ENCODE data around the gene KLHDC9. TPM values are rescaled to one million over a fixed set of nuclear protein-coding genes. Genes with fewer than 3 reads are reported as not detected.

Gene KLHDC9
- total and polyA plus RNA-seq, 12 donors = 5.2 to 28.1 (median 19.6) TPM

DNA sequence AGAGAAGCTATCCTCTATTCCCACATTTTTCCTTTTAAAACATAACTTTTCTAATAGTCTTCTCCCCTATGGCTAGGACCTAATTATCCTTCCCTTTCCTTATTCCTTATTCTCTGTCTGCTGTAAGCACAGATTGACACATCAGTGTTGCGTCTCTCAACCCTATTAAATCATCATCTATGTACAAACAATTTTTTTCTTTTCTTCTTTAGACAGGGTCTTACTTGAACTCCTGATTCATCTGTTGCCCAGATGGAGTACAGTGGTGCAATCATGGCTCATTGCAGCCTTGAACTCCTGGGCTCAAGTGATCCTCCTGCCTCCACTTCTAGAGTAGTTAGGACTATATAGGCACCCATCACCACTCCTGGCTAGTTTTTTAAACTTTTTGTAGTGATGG is 8.3 kb downstream of the KLHDC9 start:
- WGBS, 4 donors = 50 to 68% (median 54%) methylated on average over 1 of the region's 1 CpG
- H3K9me3 ChIP-seq (replicated peaks in 1 of 3) = no peaks in the 10 kb centered on the region
- no peak overlapping the region for H3K4me3 ChIP-seq
- H3K36me3 ChIP-seq (replicated peaks in 1 of 2) = peaks cover 0 to 5% of the 10 kb centered on the region in 2 donors
- DNase-seq = no peak
- no peak overlapping the region for H3K27ac ChIP-seq
- no peaks in the 10 kb centered on the region for H3K27me3 ChIP-seq
- H3K4me1 ChIP-seq (replicated peaks in 1 of 2) = peaks cover 0 to 5% of the 10 kb centered on the region in 2 donors
- TF ChIP-seq POLR2A (IDR thresholded peaks at IDR 0.05) = no peak
- TF ChIP-seq, protein P1, sequence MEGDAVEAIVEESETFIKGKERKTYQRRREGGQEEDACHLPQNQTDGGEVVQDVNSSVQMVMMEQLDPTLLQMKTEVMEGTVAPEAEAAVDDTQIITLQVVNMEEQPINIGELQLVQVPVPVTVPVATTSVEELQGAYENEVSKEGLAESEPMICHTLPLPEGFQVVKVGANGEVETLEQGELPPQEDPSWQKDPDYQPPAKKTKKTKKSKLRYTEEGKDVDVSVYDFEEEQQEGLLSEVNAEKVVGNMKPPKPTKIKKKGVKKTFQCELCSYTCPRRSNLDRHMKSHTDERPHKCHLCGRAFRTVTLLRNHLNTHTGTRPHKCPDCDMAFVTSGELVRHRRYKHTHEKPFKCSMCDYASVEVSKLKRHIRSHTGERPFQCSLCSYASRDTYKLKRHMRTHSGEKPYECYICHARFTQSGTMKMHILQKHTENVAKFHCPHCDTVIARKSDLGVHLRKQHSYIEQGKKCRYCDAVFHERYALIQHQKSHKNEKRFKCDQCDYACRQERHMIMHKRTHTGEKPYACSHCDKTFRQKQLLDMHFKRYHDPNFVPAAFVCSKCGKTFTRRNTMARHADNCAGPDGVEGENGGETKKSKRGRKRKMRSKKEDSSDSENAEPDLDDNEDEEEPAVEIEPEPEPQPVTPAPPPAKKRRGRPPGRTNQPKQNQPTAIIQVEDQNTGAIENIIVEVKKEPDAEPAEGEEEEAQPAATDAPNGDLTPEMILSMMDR (IDR thresholded peaks at IDR 0.05) = no peak
- intact Hi-C loops (cut with DNase I) = no loop called here

DNA sequence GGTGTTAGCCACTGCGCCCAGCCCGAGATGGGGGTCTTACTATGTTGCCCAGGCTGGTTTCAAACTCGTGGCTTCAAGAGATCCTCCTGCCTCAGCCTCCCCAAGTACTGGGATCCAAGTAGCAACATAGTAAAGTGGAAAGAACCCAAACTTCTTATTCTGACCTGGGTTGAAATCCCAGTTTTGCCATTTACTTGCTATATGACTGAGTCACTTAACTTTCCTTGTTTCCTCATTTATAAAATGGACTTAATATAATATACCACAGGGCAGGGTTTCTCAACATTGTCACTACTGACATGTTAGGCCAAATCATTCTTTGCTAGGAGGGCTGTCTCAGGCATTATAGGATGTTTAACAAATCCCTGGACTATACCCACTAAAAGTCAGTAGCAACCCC is 13.0 kb downstream of the KLHDC9 start:
- Histone ChIP-seq H3K27ac (no peak overlapping the region), H3K36me3 (replicated peaks in 1 of 2) (no peaks in the 10 kb centered on the region), H3K27me3 (no peaks in the 10 kb centered on the region), H3K4me3 (no peak overlapping the region), H3K9me3 (replicated peaks in 1 of 3) (no peaks in the 10 kb centered on the region), H3K4me1 (replicated peaks in 1 of 2) (peaks cover 2 to 36% of the 10 kb centered on the region in 2 donors)
- no peak for DNase-seq
- no peak for TF ChIP-seq POLR2A (IDR thresholded peaks at IDR 0.05)
- TF ChIP-seq, protein P1 (IDR thresholded peaks at IDR 0.05) = no peak
- 93 to 100% (median 98%) methylated on average over 1 to 3 of the region's 3 CpGs for WGBS, 4 donors
- intact Hi-C loops (cut with DNase I) = no loop called here

DNA sequence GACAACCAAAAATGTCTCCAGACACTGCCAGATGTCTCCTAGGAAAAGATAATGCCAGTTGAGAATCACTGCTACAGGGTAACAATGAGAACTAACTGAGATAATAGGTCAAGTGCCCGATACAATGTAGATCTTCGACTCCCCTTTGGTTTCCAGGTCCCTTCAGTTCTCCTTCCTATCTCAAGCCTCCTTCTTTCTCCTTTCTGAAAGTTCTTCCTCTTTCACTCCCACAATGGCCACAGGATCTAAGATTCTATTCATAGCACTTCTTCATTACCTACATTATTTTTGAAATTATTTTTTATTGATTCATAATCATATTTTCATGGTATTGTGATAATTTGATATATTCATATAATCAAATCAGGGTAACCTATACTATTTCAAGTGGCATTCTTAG is 13.4 kb downstream of the KLHDC9 start:
- peaks cover 6 to 37% of the 10 kb centered on the region in 2 donors for H3K4me1 ChIP-seq (replicated peaks in 1 of 2)
- no peaks in the 10 kb centered on the region for H3K27me3 ChIP-seq
- no peak overlapping the region for H3K4me3 ChIP-seq
- TF ChIP-seq, protein P1 (IDR thresholded peaks at IDR 0.05) = no peak
- TF ChIP-seq POLR2A (IDR thresholded peaks at IDR 0.05) = no peak
- intact Hi-C loops (cut with DNase I) = no loop called here
- no peak overlapping the region for H3K27ac ChIP-seq
- 75 to 83% (median 78%) methylated on average over 2 of the region's 2 CpGs for WGBS, 4 donors
- no peak for DNase-seq
- H3K9me3 ChIP-seq (replicated peaks in 1 of 3) = no peaks in the 10 kb centered on the region
- no peaks in the 10 kb centered on the region for H3K36me3 ChIP-seq (replicated peaks in 1 of 2)

DNA sequence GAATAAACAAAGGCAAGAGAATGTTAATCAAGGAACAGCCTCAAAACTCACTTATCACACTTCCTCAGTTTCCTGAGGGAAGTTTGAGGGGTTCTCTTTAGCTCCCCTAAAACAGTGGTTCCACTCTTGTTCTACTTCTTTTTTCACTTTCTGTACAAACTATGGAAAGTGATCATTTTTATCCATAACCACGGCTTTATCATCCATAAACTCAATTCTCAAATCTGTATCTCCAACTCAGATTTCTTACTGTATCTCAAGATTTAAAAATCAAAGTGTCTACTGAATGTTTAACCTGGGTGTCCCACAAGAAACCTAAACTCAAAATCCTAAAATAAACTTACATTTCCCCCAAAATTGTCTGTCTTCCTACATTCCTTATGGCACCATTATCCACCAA is 15.8 kb downstream of the KLHDC9 start:
- WGBS, 4 donors = 71 to 84% (median 77%) methylated on average over 1 of the region's 1 CpG
- TF ChIP-seq POLR2A (IDR thresholded peaks at IDR 0.05) = no peak
- TF ChIP-seq, protein P1 (IDR thresholded peaks at IDR 0.05) = no peak
- no peak overlapping the region for H3K4me3 ChIP-seq

More for the DNA sequence above, 15.8 kb downstream of the KLHDC9 start:
- H3K27ac ChIP-seq = no peak overlapping the region
- no peaks in the 10 kb centered on the region for H3K36me3 ChIP-seq (replicated peaks in 1 of 2)
- intact Hi-C loops (cut with DNase I) = no loop called here
- no peaks in the 10 kb centered on the region for H3K9me3 ChIP-seq (replicated peaks in 1 of 3)
- no peak for DNase-seq
- peaks cover 14 to 48% of the 10 kb centered on the region in 2 donors for H3K4me1 ChIP-seq (replicated peaks in 1 of 2)
- no peaks in the 10 kb centered on the region for H3K27me3 ChIP-seq
